Body of pancreas (tissue), 4 donors: ENCODE measurements around the gene NMT1. TPM values are rescaled to one million over a fixed set of nuclear protein-coding genes. Genes with fewer than 3 reads are reported as not detected.

Source experiments
- ATAC-seq: fragments of 150-250 bp; one replicate; pipeline ENCODE4 v1.9.1; 2016
- DNase-seq, 4 donors: peaks; one replicate each; pipeline ENCODE4 v3.0.0-alpha.2; 2019
- H3K27ac ChIP-seq, 4 donors: fragments of 200-600 bp; sonication (generic); 1 replicate in 3 of 4; 2 replicates in 1 of 4; pipeline versions ENCODE4 v1.5.1 to v1.6.1; 2016 to 2019; ENCODE audit warnings: mild to moderate bottlenecking in 1 of 4, mixed read lengths in 1 of 4, moderate library complexity in 1 of 4
- H3K27me3 ChIP-seq, 2 donors: fragments of 200-600 bp; sonication (generic); one replicate each; pipeline ENCODE4 v1.6.0; 2016; ENCODE audit warnings: mild to moderate bottlenecking in 1 of 2
- H3K36me3 ChIP-seq, 2 donors: fragments of 200-600 bp; sonication (generic); replicated peaks in 1 of 2; 2 replicates each; pipeline ENCODE4 v1.5.1; 2016; ENCODE audit warnings: low read depth in 2 of 2; ENCODE audit not compliant: insufficient read depth in 1 of 2
- H3K4me1 ChIP-seq: fragments of 200-600 bp; sonication (generic); one replicate; pipeline ENCODE4 v1.6.0; 2016
- H3K4me3 ChIP-seq, 2 donors: fragments of 200-600 bp; sonication (generic); 1 replicate in 1 of 2; 2 replicates in 1 of 2; pipeline ENCODE4 v1.5.1; 2016 to 2019
- H3K9me3 ChIP-seq, 3 donors: fragments of 200-600 bp; sonication (generic); 1 replicate in 2 of 3; 2 replicates in 1 of 3; pipeline ENCODE4 v1.5.1; 2016
- POLR2A ChIP-seq, 3 donors: fragments of 450-650 bp; IDR thresholded peaks; one replicate each; pipeline ENCODE4 v1.6.1; 2016; ENCODE audit warnings: antibody characterized with exemption in 3 of 3, mild to moderate bottlenecking in 2 of 3
- WGBS, 2 donors: methylation state at CpG; one replicate each; pipeline ENCODE4 v1.1.5; 2017; 5-methylcytosine and 5-hydroxymethylcytosine counted together
- intact Hi-C: fragments of 100-400 bp; cut with DNase I; formaldehyde crosslinking; loops from one replicate; pipeline ENCODE4 v1.15.1; 2023
- total RNA-seq, 2 donors: library from RNA; depleted of rRNA; stranded (reverse); fragments of >200 nt; gene quantifications; one replicate each; pipeline ENCODE4 v1.1.0, GENCODE V29; 2016
- TF ChIP-seq, protein P1 (sequence below), 7 experiments: fragments of 450-650 bp in 4 of 7; fragments of 200-600 bp in 3 of 7; sonication (generic) in 3 of 7; IDR thresholded peaks; one replicate each; pipeline ENCODE4 v1.5.1; 2016 to 2019; ENCODE audit warnings: antibody characterized with exemption in 7 of 7

The NMT1 gene
- total RNA-seq, 2 donors from 2014 or later = 26.5 to 33.9 TPM

- H3K9me3 ChIP-seq = no peaks in the 10 kb centered on the region
- H3K27me3 ChIP-seq = no peaks in the 10 kb centered on the region
- DNase-seq = peak; percentile 67 to 75 (median 74)
- no peaks in the 10 kb centered on the region for H3K36me3 ChIP-seq
- WGBS, 2 donors = 0 to 2% methylated on average over 2 to 57 of the region's 57 CpGs
- peak overlapping the region; percentile 20 to 84 (median 78) for H3K27ac ChIP-seq
- intact Hi-C loops = loop anchor here (2.0 to 10.0 kb wide), 2 partner anchors 101 to 247 kb away; no protein-coding TSS in a partner anchor
- H3K4me3 ChIP-seq = no peak overlapping the region
- ATAC-seq = peak; percentile 80
- TF ChIP-seq, protein P1, sequence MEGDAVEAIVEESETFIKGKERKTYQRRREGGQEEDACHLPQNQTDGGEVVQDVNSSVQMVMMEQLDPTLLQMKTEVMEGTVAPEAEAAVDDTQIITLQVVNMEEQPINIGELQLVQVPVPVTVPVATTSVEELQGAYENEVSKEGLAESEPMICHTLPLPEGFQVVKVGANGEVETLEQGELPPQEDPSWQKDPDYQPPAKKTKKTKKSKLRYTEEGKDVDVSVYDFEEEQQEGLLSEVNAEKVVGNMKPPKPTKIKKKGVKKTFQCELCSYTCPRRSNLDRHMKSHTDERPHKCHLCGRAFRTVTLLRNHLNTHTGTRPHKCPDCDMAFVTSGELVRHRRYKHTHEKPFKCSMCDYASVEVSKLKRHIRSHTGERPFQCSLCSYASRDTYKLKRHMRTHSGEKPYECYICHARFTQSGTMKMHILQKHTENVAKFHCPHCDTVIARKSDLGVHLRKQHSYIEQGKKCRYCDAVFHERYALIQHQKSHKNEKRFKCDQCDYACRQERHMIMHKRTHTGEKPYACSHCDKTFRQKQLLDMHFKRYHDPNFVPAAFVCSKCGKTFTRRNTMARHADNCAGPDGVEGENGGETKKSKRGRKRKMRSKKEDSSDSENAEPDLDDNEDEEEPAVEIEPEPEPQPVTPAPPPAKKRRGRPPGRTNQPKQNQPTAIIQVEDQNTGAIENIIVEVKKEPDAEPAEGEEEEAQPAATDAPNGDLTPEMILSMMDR (IDR thresholded peaks at IDR 0.05) = peak; percentile 51 to 97 (median 95)
- peak; percentile 47 to 57 (median 54) for TF ChIP-seq POLR2A (IDR thresholded peaks at IDR 0.05)
- H3K4me1 ChIP-seq = peaks cover 50% of the 10 kb centered on the region
Observed at GRCh38 chr17:45021607-45022287, 39.4 kb upstream of the NMT1 start.

DNA sequence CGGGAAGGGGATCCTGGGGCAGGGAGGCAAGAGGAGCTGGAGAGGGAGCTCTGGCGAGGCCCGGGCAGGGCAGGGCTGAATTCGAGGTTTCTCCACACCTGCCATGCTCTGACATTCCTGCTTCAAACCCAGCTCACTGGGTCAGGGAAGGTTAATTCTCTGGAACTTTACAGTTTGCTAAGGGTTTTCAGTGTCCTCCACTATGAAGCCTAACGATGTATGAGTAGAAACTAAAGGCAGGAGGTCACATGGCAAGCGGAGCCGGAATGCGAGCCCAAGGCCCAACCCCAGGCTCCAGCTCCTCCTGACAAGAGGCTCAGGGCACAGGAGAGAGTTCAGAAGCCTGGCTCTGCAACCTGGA is 38.8 kb upstream of the NMT1 start:
- ATAC-seq (peak; percentile 6), DNase-seq (no peak)
- no peak for TF ChIP-seq POLR2A (IDR thresholded peaks at IDR 0.05)
- TF ChIP-seq, protein P1 (IDR thresholded peaks at IDR 0.05) = no peak
- Histone ChIP-seq H3K27me3 (no peaks in the 10 kb centered on the region), H3K4me1 (peaks cover 45% of the 10 kb centered on the region), H3K4me3 (no peak overlapping the region), H3K9me3 (no peaks in the 10 kb centered on the region), H3K27ac (peak overlapping the region in 3 of 4 donors; percentile 73 to 84 (median 82)), H3K36me3 (no peaks in the 10 kb centered on the region)
- intact Hi-C loops = loop anchor here (10.0 kb wide), 1 partner anchor 247 kb away; no protein-coding TSS in a partner anchor
- WGBS, 2 donors = 63 to 72% methylated on average over 6 to 8 of the region's 8 CpGs

GRCh38 chr17:45022655-45023339 is 38.3 kb upstream of the NMT1 start:
- Histone ChIP-seq H3K4me1 (peaks cover 43% of the 10 kb centered on the region), H3K9me3 (no peaks in the 10 kb centered on the region), H3K36me3 (no peaks in the 10 kb centered on the region), H3K27ac (no peak overlapping the region), H3K27me3 (no peaks in the 10 kb centered on the region), H3K4me3 (no peak overlapping the region)
- 75 to 85% methylated on average over 11 to 13 of the region's 13 CpGs for WGBS, 2 donors
- ATAC-seq (no peak), DNase-seq (no peak)
- intact Hi-C loops = loop anchor here (10.0 kb wide), 1 partner anchor 248 kb away; no protein-coding TSS in a partner anchor
- TF ChIP-seq, protein P1 (IDR thresholded peaks at IDR 0.05) = no peak
- no peak for TF ChIP-seq POLR2A (IDR thresholded peaks at IDR 0.05)

DNA sequence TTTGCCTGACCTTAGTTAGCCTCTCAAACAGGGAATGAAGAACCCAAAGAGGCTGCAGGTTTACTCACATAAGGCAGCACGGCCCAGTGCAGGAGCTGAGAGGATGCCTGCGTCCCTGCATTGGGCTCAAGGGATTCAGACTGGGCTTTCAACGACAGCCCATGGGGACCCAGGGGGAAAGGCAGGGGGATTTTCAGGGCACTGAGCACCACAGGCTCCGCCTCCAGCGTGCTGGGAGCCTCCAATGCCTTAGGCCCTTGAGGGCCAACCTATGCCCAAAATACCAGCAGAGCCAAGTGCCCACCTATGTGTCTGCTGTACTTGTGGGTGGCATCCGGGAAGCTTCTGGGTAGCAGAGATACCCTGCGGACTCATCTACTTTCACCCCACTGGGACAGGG is 32.0 kb upstream of the NMT1 start:
- TF ChIP-seq POLR2A (IDR thresholded peaks at IDR 0.05) = no peak
- TF ChIP-seq, protein P1 (IDR thresholded peaks at IDR 0.05) = no peak
- H3K27ac ChIP-seq = no peak overlapping the region
- H3K27me3 ChIP-seq = no peaks in the 10 kb centered on the region
- no peaks in the 10 kb centered on the region for H3K4me1 ChIP-seq
- H3K4me3 ChIP-seq = no peak overlapping the region
- ATAC-seq (no peak), DNase-seq (no peak)
- no peaks in the 10 kb centered on the region for H3K9me3 ChIP-seq
- 69 to 93% methylated on average over 3 to 7 of the region's 7 CpGs for WGBS, 2 donors
- H3K36me3 ChIP-seq = peaks cover 0 to 4% of the 10 kb centered on the region in 2 donors
- intact Hi-C loops = loop anchor here (10.0 kb wide), 1 partner anchor 254 kb away; no protein-coding TSS in a partner anchor
